GM10248 (cell line): ENCODE data around the gene PLCL1.

Experiments
- CTCF ChIA-PET: fragments of 300-600 bp; sonication (Branson Sonifier 250); formaldehyde crosslinking; extraction: SDS; loops from one replicate; lab custom pipeline; 2021; ENCODE audit warnings: antibody characterized with exemption; lab: Yijun Ruan, JAX
- POLR2A ChIA-PET: fragments of 350-650 bp; sonication (Branson Sonifier 250); formaldehyde crosslinking; extraction: SDS; loops from one replicate; lab custom pipeline; 2020; ENCODE audit warnings: antibody characterized with exemption; lab: Yijun Ruan, JAX
- DNase-seq: peaks from one replicate; pipeline ENCODE4 v3.0.0; 2012; ENCODE audit errors: extremely low spot score
- CTCF ChIP-seq: IDR thresholded peaks from 2 replicates; pipeline ENCODE4 v1.5.1; 2012; ENCODE audit warnings: mild to moderate bottlenecking, low read depth; ENCODE audit errors: extremely low read depth, missing control alignments, control extremely low read depth

Gene PLCL1

GRCh38 chr2:197799068-197799467 is 5.3 kb upstream of the PLCL1 start:
- ChIA-PET POLR2A (no interaction called here), CTCF (interaction anchor here (3.3 to 4.4 kb wide), 3 partner anchors 12 to 498 kb away, joined by 9 to 19 read pairs (median 19); no protein-coding TSS in a partner anchor)
- no peak for DNase-seq
- no peak for TF ChIP-seq CTCF

- DNase-seq = no peak
- TF ChIP-seq CTCF = no peak
- ChIA-PET POLR2A (no interaction called here), CTCF (interaction anchor here (0.9 to 4.4 kb wide), 5 partner anchors 13 to 497 kb away, joined by 3 to 19 read pairs (median 9); no protein-coding TSS in a partner anchor)
Measured at GRCh38 chr2:197800091-197800490, 4.3 kb upstream of the PLCL1 start.

- POLR2A ChIA-PET = no interaction called here
- CTCF ChIA-PET = interaction anchor here (0.9 to 4.4 kb wide), 6 partner anchors 8 to 496 kb away, joined by 3 to 19 read pairs (median 8); no protein-coding TSS in a partner anchor
- DNase-seq = no peak
- TF ChIP-seq CTCF = no peak
Measured at GRCh38 chr2:197801033-197801432, 3.4 kb upstream of the PLCL1 start.

GRCh38 chr2:197803033-197803444 is 1.4 kb upstream of the PLCL1 start:
- DNase-seq = peak; percentile 53
- ChIA-PET CTCF (interaction anchor here (1.0 to 1.8 kb wide), 3 partner anchors 253 to 494 kb away, joined by 3 to 15 read pairs (median 4); no protein-coding TSS in a partner anchor), POLR2A (no interaction called here)
- peak; percentile 76 for TF ChIP-seq CTCF

GRCh38 chr2:197804758-197805714 is 643 bp downstream of the PLCL1 start:
- peak; percentile 6 for TF ChIP-seq CTCF
- ChIA-PET CTCF (interaction anchor here (1.0 to 1.8 kb wide), 4 partner anchors 8 to 492 kb away, joined by 3 to 15 read pairs (median 4); no protein-coding TSS in a partner anchor), POLR2A (no interaction called here)
- peak; percentile 26 for DNase-seq
